Measurements from ENCODE around the gene ARFGAP1.

ARFGAP1 gene

DNA sequence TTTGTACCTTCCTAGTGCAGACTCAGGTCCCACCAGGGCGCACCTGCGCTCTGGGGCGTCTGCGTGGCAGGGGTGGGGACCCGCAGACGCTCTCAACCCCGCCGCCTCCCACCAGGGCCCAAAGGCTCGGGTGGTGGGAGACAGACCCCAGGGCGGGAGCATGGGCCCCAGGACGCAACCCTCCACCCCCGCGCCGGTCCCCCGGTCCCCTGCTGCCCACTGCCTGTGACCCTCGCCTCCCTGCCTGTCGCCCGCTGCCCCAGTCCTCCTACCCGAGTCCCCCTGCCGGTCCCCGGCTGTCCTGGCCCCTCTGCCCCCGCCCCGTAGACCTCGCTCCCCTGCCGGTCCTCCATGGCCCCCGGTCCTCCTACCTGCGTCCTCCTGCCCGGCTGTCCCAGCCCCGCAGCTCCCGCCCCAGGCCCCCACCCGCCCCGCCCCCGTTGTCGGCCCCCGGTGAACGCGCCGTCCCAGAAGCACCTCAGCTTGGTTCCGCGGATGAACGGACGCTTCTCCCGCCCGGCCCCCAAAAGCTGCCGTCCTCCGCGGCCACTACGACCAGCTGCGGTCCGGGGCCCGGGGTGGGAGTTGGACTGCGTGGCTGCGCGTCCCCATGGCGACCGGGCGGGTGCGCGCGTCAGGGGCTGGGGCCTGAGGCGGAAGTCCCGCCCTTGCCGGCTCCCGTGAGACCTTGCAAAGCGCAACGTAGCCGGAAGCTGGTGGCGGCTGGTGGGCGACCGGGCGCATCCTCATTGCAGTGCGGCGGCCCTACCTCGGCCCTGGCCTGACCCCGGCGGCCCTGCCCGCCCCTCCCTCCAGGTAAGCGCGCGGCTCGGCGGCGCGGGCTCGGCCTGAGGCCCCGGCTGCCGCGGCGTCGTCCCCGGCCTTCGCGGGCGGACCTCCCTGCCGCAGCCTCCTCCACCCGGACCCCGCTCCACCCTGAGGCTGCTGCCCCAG, at the start of gene ARFGAP1:
Gene ARFGAP1 (plus strand): TSS at position 709 of the 954 bp plus-strand sequence. CDS start 2,768 bp downstream, outside the sequence.
- peak; percentile 99 for DNase-seq (ENCODE audit: low spot score)

DNA sequence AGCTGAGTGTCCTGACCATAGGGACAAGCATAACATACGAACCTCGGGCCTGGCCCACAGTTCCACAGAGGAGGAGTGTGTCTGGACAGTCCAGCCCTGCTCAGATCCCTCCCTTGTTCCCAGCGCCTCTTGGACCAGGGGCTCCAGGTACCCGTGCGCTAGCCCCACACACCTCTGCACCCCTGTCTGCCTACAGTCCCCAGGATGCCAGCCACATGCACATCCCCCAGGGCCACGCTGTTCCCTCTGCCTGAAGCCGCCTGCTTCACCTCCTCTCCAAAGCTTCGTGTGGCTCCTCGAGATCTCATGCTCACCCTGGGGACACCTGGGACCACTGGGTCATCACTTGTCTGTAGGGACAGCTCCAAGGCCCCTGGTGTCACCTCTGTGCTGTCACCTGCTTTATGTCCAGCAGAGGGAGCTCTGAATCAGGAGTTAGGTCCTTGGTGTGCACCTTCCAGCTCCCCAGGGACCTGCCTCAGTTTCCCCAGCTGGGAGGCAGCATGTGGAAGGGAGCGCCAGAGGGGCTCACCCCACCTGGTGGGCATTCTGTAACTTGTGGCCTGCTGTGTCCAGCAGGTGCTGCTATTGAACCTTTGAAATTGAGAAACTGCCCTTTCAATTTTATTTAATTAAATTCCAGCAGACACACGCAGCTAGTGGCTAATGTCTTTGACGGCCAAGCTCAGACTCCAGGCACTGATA, 49.3 kb upstream of the ARFGAP1 start:
- DNase-seq (ENCODE audit: low spot score): peak; percentile 66

DNA sequence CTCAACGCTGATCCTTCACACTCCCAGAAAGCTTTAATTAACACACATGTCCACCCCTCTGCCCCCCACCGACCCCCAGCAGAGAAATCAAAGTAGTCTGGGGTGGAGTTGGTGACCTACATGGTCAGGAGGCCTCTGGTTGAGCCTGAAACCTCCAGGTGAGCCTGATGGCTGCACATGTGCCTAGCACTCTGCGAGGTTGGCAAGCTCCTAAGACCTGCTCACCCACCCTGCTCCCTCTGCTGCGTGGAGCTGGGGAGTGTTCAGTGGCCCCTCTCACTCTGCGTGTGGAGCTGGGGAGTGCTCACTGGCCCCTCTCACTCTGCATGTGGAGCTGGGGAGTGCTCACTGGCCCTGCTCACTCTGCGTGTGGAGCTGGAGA, 48.8 kb upstream of the ARFGAP1 start:
- DNase-seq (ENCODE audit: low spot score): no peak

DNA sequence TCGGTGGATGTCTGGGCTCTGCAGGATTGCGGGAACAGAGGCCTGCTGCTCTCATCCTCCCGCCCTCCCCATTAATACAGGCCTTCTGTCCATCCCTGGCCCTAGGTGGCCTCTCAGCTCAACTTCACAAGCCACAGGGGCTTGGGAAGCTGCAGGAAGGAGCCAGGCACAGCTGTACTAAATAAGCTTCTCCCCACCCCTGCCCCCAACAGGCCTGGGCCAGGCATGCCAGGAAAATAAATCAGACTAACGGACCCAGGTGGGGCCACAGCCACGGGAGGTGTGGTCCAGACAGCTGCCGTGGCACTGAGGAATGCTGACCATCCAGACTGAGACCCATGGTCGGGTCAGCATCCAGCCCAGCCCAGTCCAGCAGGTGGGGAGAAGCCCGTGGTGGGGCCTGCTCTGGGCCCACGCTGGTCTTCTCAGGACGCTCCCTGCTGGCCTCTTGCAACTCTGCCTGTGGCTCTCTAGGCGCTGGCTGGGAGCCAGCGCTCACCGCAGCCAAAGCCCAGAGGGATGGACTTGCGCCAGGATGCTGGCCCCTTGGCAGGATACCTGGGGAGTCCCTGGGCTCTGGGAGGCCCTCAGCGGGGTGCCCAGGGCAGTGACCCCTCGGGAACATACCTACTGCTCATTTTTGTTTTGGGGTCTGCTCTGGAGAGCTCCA, 48.1 kb upstream of the ARFGAP1 start:
- no peak for DNase-seq (ENCODE audit: low spot score)

DNA sequence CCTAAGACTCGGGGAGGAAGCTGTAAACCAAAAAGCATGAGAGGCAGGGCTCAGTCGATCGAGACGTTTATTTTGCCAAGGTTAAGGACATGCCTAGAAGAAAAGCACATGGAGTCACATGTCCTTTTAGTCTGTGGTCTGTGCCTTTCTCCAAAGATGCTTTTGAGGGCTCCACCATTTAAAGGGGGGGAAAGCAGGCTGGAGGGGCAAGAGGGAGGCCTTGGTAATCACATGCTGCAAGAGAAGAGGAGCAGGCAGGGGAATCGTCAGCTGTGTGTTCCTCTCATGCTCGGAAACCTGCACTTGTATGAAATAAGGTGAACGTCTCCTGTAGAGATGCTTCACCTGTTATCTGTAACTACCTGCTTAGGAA, 47.5 kb upstream of the ARFGAP1 start:
- DNase-seq (ENCODE audit: low spot score): no peak

DNA sequence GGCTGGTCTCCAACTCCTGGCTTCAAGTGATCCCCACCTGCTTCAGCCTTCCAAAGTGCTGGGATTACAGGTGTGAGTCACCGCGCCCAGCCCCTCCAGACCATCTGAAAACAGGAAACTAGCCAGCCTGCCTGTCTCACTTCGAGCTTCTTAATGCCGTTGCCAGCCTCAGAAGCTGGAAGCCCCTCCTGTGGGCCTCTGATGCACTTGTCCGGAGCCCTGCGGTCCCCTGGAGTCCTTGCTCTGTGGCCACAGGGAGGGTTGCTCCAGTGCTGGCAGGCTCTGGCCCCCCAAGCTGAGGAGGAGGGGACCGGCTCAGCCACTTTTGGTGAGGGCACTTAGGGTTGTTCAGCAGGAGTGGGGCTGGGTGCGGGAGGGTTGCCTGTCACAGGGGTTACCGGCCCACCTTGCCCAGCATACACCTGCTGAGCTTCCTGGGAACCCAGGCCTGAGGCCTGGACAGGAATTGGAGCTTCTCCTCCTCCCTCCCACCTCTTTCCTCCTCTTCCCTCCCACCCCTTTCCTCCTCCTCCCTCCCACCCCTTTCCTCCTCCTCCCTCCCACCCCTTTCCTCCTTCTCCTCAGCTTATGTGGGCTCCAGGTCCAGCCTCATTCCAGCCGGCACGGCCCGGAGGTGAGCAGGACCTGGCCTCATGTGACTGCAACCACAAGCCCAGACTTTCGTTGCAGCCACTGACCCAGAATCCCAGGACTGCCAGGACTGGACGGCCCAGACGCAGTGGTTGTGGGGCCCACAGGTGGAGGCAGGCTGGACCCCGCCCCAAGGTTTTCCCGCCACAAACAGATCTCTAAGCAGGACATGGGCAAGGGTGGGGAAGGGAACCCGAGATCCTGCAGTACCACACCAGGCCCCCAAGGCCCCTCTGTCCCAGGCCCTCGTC, 46.3 kb upstream of the ARFGAP1 start:
- DNase-seq (ENCODE audit: low spot score): no peak

DNA sequence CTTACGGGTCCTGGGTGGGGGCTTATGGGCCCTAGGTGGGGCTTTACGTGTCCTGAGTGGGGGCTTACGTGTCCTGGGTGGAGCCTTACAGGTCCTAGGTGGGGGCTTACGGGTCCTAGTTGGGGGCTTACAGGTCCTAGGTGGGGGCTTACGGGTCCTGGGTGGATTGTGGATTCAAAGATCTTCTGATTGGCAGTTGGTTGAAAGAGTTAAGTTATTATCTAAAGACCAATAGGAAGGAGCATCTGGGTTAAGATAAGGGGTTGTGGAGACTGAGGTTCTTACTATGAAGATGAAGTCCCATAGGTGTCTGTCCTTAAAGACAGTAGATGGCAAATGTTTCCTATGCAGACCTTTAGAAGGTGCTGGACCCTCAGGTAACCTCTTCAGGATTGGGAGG, 45.4 kb upstream of the ARFGAP1 start:
- no peak for DNase-seq (ENCODE audit: low spot score)

DNA sequence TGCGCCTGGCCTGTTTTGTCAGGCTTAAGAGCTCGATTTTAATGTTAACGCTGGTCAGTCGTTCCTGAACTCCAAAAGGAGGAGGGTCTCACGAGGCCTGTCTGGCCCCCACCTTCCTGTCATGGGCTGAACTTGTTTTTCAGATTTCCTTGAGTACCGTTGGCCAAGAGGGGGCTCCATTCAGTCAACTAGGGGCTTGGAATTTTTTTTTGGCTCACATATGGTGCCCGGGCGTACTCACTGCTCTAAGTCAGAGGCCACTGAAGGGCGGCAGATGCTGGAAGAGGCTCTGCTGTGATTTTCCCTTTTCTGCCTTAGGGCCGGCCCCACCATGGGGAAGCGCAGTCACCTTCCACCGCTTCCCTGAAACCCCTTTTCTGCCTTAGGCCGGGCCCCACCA, 43.8 kb upstream of the ARFGAP1 start:
- no peak for DNase-seq (ENCODE audit: low spot score)

DNA sequence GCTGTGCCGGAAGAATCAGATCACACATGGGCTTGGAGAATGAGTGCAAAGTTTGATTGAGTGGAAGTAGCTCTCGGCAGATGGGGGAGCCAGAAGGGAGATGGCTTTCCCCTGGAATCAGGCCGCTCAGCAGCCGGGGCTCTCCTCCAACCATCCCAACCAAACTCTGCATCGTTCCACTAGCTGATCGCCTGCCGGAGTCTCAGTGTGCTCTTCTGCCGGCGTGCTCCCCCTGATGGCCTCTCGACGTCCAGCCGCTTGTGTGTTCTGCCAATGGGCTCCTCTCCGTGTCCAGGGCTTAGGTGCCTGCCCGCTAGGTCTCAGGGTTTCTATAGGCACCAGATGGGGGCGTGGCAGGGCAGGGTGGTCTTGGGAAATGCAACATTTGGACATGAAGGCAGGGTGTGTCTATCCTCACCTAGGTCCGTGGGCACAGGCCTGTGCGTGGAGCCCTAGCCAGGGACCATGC, 41.8 kb upstream of the ARFGAP1 start:
- peak; percentile 88 for DNase-seq (ENCODE audit: low spot score)

DNA sequence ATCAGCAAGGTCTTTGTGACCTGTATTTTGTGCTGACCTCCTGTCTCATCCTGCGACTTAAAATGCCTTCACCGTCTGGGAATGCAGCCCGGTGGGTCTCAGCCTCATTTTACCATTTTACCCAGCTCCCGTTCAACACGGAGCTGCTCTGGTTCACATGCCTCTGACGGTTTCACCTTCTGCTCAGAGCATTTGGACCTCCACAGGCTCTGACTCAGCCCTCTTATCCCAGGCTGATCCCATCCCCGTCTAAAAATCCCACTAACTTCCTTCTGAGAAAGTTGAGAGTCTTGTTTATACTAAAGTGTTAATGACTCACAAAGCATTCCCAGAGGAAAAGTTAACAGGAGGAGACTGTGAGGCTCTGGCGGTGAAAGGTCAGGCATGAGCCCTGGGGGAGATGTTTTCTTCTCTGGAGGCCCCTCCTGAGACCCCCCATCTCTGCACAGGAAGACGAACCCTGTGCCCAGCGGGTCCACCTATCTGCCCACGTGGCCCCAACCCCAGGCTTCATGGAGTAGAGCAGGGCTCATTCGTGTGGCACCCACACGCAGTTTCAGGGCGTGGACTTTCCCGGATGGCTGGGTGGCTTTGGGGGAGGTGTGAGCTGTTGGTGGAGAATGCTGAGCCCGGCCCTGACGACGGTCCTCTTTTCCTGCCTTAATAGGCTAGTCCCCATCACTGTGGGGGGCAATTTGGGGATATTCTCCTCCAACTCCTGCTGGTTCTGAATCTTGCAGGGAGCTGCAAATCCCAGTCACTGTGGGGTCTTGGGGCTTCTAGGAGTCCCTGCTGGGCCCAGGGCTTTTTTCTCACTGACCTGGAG, 40.2 kb upstream of the ARFGAP1 start:
- peak; percentile 82 for DNase-seq (ENCODE audit: low spot score)

DNA sequence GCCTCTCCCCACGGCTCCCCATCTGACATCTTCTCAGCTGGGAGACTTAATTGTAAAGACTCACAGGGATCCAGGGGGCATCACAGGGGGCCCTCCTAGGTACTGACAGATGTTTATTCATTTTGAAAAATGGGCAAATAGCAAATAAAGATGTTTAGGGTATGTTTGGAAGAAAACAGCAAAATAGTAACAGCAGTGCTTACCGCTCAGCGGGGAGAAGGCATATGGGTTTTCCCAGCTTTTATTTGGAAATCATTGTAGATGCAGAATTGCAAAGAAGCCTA, 39.6 kb upstream of the ARFGAP1 start:
- DNase-seq (ENCODE audit: low spot score): no peak

DNA sequence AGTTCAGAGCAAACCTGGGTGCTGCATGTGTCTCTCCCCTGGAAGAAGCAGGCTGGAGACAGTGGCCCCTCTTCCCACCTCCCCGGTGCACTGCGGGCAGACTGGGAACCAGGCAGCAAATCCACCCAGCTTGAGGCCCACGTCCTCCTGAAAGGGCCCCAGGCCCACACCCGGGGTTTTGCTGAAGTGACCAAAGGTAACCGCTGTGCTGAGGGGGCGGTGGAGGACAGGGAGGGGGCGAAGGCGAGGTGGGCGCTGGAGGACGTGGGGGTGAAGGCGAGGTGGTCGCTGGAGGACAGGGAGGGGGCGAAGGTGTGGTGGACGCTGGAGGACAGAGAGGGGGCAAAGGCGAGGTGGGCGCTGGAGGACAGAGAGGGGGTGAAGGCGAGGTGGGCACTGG, 38.7 kb upstream of the ARFGAP1 start:
- no peak for DNase-seq (ENCODE audit: low spot score)

DNA sequence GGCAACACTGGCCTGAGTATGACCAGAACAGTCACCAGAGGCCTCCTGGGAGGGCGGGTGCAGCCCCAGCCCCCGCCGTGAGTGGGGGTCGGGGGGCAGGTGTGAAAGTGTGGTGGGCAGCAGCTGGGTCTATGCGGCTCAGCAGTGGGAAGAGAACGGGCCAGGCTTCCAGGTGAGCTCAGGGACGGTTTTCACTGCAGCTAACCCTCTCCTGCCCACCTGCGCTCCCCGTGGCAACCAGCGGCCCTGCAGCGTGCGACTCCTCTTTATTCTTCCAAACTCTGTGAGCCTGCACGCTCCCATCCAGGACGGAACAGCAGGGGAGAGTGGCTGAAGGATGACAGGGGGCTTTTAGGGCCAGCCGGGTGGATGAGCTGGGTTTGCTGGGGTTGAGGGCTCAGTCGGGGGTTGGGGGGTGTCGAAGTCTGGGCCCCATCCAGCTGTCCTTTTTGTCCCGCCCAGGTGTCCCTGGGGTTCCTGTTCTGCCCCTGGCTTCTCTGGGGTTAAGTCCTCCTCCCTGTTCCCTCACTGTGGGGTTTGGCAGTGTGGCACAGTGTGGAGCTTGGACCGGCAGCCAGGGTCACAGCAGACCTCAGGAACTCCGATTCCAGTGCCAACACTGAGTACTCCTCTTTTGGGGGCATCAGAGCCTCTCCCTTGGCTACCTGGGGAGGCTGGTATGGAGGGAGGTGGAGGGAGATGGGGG, 37.8 kb upstream of the ARFGAP1 start:
- no peak for DNase-seq (ENCODE audit: low spot score)

DNA sequence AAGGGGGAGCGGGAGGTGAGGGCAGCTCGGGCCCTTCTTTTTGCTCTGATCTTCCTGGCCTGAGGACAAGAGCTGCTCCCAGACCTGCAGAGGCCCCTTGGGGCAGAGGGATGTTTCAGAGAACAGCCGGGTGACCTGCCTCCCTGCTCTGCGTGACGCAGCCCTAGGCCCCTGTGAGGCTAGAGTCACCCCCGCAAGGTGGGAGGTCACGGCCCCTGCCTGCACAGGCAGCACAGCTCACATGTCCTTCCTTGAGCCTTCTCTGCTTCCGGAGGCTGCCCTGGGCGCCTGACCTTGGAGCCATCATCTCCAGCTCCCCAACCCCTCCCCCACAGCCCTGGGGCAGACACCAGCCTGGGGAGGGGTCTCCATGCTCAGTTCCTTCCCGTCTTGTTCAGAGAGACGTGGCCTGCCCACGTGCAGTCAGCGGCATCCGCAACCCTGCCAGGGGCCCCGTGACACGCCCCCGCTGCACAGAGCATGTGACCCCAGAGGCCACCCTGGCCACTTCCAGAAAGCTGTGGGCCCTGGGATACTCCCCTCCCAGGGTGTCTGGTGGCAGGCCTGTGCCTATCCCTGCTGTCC, 37.1 kb upstream of the ARFGAP1 start, which contains the start of gene BIRC7:
Gene BIRC7 (plus strand): TSS at position 507 of the 585 bp plus-strand sequence. CDS start 192 bp downstream, outside the sequence.
- DNase-seq (ENCODE audit: low spot score): no peak

DNA sequence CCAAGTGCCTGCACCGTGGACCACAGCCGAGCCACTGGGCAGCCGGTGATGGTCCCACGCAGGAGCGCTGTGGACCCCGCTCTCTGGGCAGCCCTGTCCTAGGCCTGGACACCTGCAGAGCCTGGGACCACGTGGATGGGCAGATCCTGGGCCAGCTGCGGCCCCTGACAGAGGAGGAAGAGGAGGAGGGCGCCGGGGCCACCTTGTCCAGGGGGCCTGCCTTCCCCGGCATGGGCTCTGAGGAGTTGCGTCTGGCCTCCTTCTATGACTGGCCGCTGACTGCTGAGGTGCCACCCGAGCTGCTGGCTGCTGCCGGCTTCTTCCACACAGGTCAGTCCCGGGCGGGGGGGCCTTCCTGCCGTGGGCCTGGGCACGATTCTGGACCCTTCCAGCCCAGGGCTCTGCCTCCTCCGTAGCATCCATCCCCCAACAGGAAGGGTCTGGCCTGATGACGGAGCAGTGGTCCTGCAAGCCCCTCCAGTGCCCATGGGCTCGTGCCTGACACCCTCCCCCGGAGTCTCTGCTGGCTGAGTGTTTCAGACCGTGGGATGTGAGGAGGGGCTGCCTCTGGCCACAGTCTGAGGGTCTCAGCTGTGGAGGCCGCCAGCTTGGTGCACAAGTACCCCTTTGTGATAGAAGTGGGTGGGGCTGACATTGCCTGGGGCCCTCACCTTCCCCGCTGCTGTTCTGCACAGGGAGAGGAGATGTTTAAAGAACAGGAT, 36.3 kb upstream of the ARFGAP1 start:
- no peak for DNase-seq (ENCODE audit: low spot score)

DNA sequence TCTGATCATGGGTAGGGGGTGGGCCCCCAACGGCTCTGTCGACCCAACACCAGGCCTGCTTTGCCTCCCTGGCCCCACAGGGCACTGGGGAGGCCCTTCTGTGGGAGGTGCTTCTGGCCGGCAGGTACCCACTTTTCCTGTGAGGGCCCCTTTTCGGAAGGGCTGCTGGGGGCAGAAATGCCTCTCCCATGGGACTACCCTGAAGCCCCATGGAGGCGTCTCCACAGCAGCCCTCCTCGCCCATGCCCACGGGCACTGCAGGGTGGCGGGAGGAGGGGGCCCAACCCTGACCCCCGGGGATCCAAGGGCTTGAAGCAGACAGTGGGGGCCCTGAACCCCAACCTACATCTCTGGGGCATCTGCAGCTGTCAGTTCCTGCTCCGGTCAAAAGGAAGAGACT, 34.6 kb upstream of the ARFGAP1 start:
- DNase-seq (ENCODE audit: low spot score): no peak

DNA sequence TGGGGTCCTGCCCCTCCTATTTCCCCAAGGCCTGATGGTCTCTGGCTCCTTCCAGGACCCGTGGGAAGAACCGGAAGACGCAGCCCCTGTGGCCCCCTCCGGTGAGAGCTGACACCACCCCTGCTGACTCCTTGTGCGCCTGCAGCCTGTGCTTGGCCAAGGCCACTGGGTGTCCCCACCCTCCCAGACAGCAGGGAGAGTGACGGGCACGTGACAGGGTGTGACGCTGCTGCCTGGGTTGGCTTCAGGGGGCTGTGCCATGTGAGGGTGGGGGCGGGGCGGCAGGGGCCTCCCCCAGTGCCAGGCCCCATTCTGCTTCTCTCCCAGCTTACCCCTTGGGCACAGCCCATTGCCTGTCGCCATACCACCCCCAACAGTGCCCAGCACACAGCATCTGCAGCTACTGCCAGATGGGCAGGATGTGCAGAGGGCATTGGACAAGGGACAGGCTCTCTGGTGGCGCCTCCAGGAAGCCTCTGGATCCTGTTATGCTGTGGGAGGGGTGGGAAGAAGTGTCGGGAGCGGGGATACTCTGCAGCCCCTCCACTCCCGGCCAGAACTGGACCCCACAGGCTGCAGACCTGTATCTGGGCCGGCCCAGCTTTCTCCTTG, 34.0 kb upstream of the ARFGAP1 start:
- no peak for DNase-seq (ENCODE audit: low spot score)

DNA sequence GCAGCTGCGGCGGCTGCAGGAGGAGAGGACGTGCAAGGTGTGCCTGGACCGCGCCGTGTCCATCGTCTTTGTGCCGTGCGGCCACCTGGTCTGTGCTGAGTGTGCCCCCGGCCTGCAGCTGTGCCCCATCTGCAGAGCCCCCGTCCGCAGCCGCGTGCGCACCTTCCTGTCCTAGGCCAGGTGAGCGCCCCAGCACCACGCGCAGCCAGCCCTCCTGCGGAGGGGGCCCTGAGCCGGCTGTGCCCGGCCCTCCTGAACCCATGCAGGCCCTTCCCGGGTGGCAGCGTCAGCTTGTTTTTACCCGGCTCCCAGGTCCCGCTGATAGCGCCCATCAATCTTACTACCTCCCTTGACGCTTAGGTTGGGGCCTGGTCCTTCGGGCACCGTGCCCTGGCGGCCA, 33.2 kb upstream of the ARFGAP1 start:
- DNase-seq (ENCODE audit: low spot score): no peak

DNA sequence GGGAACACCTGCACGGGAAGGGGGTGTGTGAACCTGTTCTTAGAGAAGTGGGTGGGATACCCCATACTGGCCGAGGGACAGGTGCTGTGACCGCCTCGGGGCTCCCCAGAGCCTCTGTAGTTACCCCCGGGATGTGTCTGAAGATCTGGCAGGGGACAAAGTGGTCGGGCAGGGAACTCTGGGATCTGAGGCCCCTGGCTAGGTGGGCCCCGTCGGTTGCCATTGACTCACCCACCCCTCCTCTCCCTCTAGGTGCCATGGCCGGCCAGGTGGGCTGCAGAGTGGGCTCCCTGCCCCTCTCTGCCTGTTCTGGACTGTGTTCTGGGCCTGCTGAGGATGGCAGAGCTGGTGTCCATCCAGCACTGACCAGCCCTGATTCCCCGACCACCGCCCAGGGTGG, 32.6 kb upstream of the ARFGAP1 start:
- no peak for DNase-seq (ENCODE audit: low spot score)
